GM19372 (cell line): ENCODE data around the gene MTHFD2L.

Experiments
- ATAC-seq: cut with Tn5 transposase; IDR thresholded peaks from one replicate; pipeline ENCODE4 v1.9.1; 2021; ENCODE audit warnings: mild to moderate bottlenecking, low read depth, moderate library complexity; ENCODE audit not compliant: unreplicated experiment

Gene MTHFD2L

GRCh38 chr4:74293558-74293957, 135.6 kb downstream of the MTHFD2L start:
- ATAC-seq, result no peak

DNA sequence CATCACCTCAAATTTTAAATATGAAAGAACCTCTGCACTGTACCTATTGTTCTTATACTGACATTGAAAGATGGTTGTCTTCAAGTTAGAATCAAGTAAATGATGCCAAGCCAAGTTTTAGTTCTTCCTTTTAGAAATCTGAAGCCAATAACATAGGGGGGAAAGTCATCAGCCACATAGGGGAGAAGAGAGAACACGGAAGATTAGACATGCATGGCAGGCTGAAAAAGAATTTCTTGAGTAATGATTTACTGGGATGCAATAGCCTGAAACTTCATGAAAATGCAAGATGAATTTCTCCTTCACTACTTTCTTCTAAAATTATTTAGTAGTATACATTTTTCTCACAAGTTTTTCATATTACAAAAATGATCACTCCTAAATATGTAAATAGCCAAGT, 136.8 kb downstream of the MTHFD2L start:
- no peak for ATAC-seq

DNA sequence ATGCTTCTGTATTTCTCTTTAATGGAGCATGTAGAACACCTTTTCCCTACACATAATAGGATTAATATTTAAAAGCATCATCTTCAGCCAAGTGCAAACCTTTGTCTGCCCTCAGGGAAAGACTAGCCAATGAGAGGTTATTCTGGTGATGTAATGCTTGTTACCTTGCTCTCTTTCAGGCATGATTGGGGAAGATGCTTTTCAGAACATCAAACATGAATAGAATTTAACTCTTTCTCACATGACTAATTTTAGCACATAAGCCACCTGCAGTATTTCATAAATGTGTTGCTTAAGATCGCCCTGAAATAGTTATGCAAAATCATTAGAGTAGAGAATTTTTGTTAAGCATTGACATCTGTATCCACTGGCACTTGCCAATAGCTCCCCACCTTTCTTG, 139.6 kb downstream of the MTHFD2L start:
- no peak for ATAC-seq

GRCh38 chr4:74304095-74304625, 146.2 kb downstream of the MTHFD2L start:
- ATAC-seq, result no peak

DNA sequence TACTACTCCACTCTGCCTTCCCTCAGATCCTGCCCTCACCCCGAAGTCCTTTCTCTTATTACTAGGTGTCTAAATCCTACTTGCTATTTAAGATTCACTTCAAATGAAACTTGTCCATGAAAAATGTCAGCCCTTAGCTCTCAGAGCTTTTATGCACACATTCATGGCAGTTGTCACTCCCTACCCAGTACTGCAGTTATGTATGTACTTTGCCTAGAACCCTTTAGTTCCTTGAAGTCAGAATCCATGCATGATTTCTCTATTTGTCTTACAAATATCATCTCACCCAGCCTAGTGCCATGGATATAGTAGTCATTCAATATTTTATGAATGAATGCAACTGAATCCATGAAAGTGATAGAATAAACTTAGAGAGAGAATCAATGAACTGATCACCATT, 147.1 kb downstream of the MTHFD2L start:
- no peak for ATAC-seq

GRCh38 chr4:74307170-74307569, 149.3 kb downstream of the MTHFD2L start:
- no peak for ATAC-seq

- ATAC-seq, result no peak
Observed at GRCh38 chr4:74308215-74308614, 150.3 kb downstream of the MTHFD2L start, which contains the start of gene EPGN. Gene EPGN, plus strand, starts transcription at chr4:74308470. Its CDS starts 64 bp downstream, at chr4:74308534.

DNA sequence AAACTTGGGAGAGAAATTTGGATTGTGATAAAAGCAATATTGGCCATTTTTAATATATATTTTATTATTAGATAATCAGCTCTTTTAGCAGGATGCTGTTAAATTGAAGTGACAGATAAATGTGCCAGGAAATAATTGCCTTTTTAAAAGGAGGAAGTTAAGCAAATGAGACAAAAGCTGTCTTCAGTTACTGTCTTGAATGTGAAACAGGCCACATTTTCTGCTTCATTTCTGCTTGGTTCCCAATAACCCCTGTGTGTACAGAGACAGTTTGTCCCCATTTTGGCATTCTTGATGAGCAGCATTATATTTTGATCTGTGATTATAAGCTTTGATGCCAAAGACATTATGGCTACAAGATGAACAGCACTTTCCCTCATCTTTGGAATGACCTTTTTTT, 151.3 kb downstream of the MTHFD2L start:
- ATAC-seq, result no peak

DNA sequence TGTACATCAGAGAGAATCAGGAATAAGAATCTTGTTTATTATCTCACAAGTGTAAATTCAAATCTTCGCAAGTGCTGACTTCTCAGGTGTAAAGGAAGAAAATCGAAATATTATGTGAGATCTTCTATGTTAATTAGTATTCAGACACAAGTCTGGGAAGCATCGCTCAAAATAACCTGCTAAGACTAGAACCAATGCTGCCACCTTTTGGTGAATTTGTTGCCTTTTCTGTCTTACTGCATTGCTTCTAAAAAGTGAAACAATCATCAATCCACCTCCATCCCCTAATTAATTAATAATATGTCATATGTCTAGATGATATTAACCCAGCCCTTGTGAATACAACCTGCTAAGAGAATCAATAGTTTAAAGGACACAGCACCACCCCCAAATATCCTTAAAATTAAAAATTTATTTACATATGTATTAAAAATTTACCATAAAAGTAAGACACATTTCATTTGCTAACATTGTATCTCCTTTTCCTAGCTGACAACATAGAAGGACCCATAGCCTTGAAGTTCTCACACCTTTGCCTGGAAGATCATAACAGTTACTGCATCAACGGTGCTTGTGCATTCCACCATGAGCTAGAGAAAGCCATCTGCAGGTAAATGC, 153.9 kb downstream of the MTHFD2L start:
- peak; percentile 63 for ATAC-seq

DNA sequence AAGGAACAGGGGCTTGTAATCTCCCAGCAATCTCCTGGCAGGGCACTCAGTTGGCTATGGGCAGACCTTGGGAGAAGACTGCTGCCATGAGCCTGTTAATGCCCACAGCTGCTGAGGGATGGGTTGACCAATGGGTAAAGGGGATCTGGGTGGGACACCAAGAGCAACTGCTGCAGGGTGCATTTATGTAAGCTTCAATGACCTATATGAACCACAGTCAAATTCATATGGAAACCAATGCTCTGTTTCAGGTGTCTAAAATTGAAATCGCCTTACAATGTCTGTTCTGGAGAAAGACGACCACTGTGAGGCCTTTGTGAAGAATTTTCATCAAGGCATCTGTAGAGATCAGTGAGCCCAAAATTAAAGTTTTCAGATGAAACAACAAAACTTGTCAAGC, 156.4 kb downstream of the MTHFD2L start:
- ATAC-seq, result no peak

- no peak for ATAC-seq
Observed at GRCh38 chr4:74314944-74315343, 157.0 kb downstream of the MTHFD2L start.

GRCh38 chr4:74315376-74315775, 157.5 kb downstream of the MTHFD2L start:
- ATAC-seq, result no peak

DNA sequence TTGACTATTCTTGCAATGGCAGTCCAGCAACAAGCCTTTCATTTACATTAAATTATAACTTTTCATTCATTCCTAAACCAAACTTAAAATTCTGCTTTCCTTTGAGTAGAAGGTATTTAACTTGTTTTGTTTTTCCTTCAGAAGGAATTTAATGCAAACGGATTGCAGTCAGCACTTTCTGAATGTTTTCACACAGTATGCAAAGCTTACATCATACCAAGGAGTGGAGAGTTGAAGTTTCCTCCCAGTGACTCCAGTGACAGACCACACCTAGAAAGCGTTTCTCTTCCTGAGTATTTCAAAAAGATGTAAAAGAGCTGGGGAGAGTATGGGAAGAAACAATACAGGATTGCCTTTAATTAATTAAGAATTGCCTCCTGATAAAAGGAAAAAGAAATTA, 158.5 kb downstream of the MTHFD2L start:
- ATAC-seq, result no peak

DNA sequence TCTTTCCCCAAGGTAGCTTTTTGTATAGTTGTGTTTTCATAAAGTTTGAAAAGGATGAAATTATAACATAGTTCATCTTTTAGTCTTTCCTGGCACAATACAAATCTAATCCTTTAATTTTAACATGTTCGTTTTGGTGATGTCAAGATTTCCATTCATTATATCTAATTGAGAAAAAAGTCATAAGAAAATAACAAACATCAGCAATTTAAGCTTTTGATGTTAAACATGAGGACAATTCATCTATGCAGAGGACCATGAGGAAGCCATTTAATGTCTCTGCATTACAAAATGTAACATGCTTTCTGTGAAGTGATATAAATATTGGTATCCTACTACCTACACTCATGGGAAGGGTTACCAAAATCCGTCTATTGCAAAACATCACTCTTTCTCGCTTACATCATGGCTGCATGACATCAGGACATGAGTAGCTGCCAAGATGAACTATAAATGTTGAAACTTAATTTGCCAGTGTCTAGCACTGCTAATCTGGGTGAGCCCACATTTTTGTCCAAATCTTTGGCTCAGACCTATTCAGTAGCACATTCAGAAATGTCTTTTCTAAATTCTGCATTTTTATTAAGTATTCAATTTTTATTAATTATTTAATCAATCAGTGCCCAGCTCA, 159.8 kb downstream of the MTHFD2L start:
- no peak for ATAC-seq

- ATAC-seq, result no peak
Observed at GRCh38 chr4:74318276-74318675, 160.4 kb downstream of the MTHFD2L start.

- no peak for ATAC-seq
Observed at GRCh38 chr4:74319470-74319869, 161.6 kb downstream of the MTHFD2L start.

GRCh38 chr4:74320559-74321118, 162.7 kb downstream of the MTHFD2L start:
- ATAC-seq, result peak; percentile 74

DNA sequence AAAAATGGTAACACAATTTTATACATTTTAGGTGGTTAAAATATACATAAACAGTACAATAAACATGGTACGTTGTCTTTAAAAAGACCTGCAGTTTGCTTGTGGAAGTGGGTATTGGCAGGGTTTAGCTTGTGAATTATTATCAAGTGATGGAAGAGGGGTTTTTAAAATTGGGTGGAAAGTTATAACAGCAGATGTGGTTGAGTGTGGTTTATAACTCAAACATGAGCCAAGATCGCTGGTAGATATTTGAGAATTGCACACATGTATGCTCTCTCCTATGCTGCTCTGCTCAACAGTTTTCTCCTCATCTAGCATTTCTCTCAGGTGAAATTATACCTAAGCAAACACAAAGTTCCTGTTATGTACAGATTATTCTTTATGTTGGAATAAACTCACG, 164.4 kb downstream of the MTHFD2L start:
- ATAC-seq, result no peak

GRCh38 chr4:74323663-74324062, 165.7 kb downstream of the MTHFD2L start:
- no peak for ATAC-seq

GRCh38 chr4:74324262-74324661, 166.3 kb downstream of the MTHFD2L start:
- no peak for ATAC-seq

DNA sequence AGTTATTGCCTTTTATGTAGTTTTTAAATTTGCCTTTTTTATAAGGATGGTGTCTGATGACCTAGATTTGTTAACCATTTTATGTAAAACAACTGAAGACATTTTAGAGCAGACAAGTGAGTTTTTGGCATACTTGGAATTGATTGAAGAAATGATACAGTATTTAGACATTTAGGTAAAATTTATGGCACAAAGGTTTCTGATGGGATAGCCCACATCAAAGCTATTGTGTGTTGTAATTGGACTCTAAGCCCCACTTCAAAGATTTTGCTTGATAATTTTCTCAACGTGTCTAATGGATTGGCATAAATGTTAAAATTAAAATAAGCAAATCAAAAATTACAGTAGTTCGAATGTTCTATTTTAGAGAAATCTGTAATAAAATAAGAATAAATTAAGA, 168.0 kb downstream of the MTHFD2L start:
- no peak for ATAC-seq

DNA sequence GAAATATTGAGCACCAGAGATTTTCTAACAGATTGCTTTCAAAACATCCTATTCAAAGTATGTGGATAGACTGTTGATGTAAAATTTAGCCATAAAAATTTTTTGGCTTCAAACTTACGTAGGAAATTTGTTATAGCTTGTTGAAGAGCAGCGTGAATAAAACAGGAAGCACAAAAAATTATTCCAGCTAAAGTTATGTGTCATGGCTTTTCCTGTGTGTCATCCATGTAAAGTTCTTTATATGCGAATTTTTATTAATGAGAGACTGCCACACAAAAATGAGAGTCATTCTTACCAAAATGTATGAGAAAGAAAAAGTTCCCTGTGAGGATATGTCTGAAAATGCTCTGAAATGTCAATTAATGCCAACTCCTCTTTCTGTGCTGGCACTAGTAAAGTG, 169.8 kb downstream of the MTHFD2L start:
- no peak for ATAC-seq
